Vagina (tissue), 2 donors: Measurements from ENCODE around the gene C1QTNF1. TPM values are rescaled to one million over a fixed set of nuclear protein-coding genes. Genes with fewer than 3 reads are reported as not detected.
A peak's percentile ranks its signal among the peaks of the same experiment; 100 is the strongest.

Source experiments
- DNase-seq, 2 donors: peaks; one replicate each; pipeline ENCODE4 v3.0.0-alpha.2; 2017; ENCODE audit errors: extremely low spot score in 2 of 2
- H3K27ac ChIP-seq: fragments of 200-600 bp; sonication (generic); one replicate; pipeline ENCODE4 v1.5.1; 2019
- H3K27me3 ChIP-seq: fragments of 200-600 bp; sonication (generic); one replicate; pipeline ENCODE4 v1.5.1; 2019
- H3K36me3 ChIP-seq, 2 donors: fragments of 200-600 bp; sonication (generic); one replicate each; pipeline ENCODE4 v1.5.1; 2017 to 2019
- H3K4me1 ChIP-seq: fragments of 200-600 bp; sonication (generic); one replicate; pipeline ENCODE4 v1.5.1; 2019
- H3K4me3 ChIP-seq, 2 donors: fragments of 200-600 bp; sonication (generic); 1 replicate in 1 of 2; 2 replicates in 1 of 2; pipeline ENCODE4 v1.5.1; 2016 to 2019
- H3K9me3 ChIP-seq: fragments of 200-600 bp; sonication (generic); one replicate; pipeline ENCODE4 v1.5.1; 2019
- CTCF ChIP-seq, 3 experiments: fragments of 450-650 bp in 2 of 3; fragments of 200-600 bp in 1 of 3; sonication (generic) in 1 of 3; IDR thresholded peaks; one replicate each; pipeline ENCODE4 v1.5.1; 2017 to 2019; ENCODE audit warnings: antibody characterized with exemption in 3 of 3, mild to moderate bottlenecking in 2 of 3, moderate library complexity in 2 of 3
- POLR2A ChIP-seq, 2 donors: fragments of 450-650 bp; IDR thresholded peaks; one replicate each; pipeline ENCODE4 v1.6.1; 2017; ENCODE audit warnings: antibody characterized with exemption in 2 of 2, mild to moderate bottlenecking in 2 of 2, moderate library complexity in 2 of 2
- POLR2AphosphoS5 ChIP-seq, 2 donors: sonication (generic); formaldehyde crosslinking; IDR thresholded peaks; one replicate each; pipeline ENCODE4 v1.9.0; 2017; ENCODE audit warnings: antibody characterized with exemption in 2 of 2, mild to moderate bottlenecking in 2 of 2, low read depth in 1 of 2; ENCODE audit not compliant: insufficient read depth in 1 of 2
- intact Hi-C: fragments of 100-400 bp; cut with DNase I; formaldehyde crosslinking; loops from one replicate; pipeline ENCODE4 v1.15.1; 2023
- total RNA-seq: library from RNA; depleted of rRNA; stranded (reverse); fragments of >200 nt; gene quantifications from one replicate; pipeline ENCODE4 v1.2.3, GENCODE V29; 2016

C1QTNF1 gene
- total RNA-seq, 1 donor from 2014 or later, result 30.7 TPM

GRCh38 chr17:79047291-79047920 is 23.4 kb downstream of the C1QTNF1 start:
- H3K9me3 ChIP-seq, result no peaks in the 10 kb centered on the region
- no peaks in the 10 kb centered on the region for H3K27me3 ChIP-seq
- no peaks in the 10 kb centered on the region for H3K36me3 ChIP-seq
- H3K4me1 ChIP-seq, result peaks cover 20% of the 10 kb centered on the region
- peak overlapping the region; percentile 68 for H3K27ac ChIP-seq
- no peak for DNase-seq
- H3K4me3 ChIP-seq, result no peak overlapping the region
- TF ChIP-seq CTCF (IDR thresholded peaks at IDR 0.05) (no peak), POLR2AphosphoS5 (IDR thresholded peaks at IDR 0.05; ENCODE audit: insufficient read depth in 1 of 2, low read depth in 1 of 2) (no peak), POLR2A (IDR thresholded peaks at IDR 0.05) (no peak)
- intact Hi-C loops, result loop anchor here (5.0 kb wide), 1 partner anchor 35 kb away; no protein-coding TSS in a partner anchor

GRCh38 chr17:79047923-79048825 is 24.2 kb downstream of the C1QTNF1 start:
- TF ChIP-seq POLR2A (IDR thresholded peaks at IDR 0.05), result no peak
- no peak for TF ChIP-seq CTCF (IDR thresholded peaks at IDR 0.05)
- no peak for TF ChIP-seq POLR2AphosphoS5 (IDR thresholded peaks at IDR 0.05; ENCODE audit: insufficient read depth in 1 of 2, low read depth in 1 of 2)
- intact Hi-C loops, result loop anchor here (5.0 kb wide), 1 partner anchor 34 kb away; no protein-coding TSS in a partner anchor
- no peaks in the 10 kb centered on the region for H3K9me3 ChIP-seq
- H3K27me3 ChIP-seq, result no peaks in the 10 kb centered on the region
- H3K4me1 ChIP-seq, result peaks cover 20% of the 10 kb centered on the region
- H3K36me3 ChIP-seq, result no peaks in the 10 kb centered on the region
- no peak overlapping the region for H3K4me3 ChIP-seq
- peak overlapping the region; percentile 68 for H3K27ac ChIP-seq
- DNase-seq, result no peak

GRCh38 chr17:79048826-79049755 is 25.1 kb downstream of the C1QTNF1 start:
- peak overlapping the region; percentile 48 for H3K27ac ChIP-seq
- H3K9me3 ChIP-seq, result no peaks in the 10 kb centered on the region
- intact Hi-C loops, result loop anchor here (5.0 kb wide), 1 partner anchor 33 kb away; no protein-coding TSS in a partner anchor
- no peaks in the 10 kb centered on the region for H3K27me3 ChIP-seq
- no peak overlapping the region for H3K4me3 ChIP-seq
- H3K4me1 ChIP-seq, result peaks cover 20% of the 10 kb centered on the region
- DNase-seq, result no peak
- TF ChIP-seq CTCF (IDR thresholded peaks at IDR 0.05), result no peak
- no peaks in the 10 kb centered on the region for H3K36me3 ChIP-seq

- H3K27me3 ChIP-seq, result no peaks in the 10 kb centered on the region
- intact Hi-C loops, result loop anchor here (5.0 kb wide), 1 partner anchor 32 kb away; no protein-coding TSS in a partner anchor
- no peaks in the 10 kb centered on the region for H3K9me3 ChIP-seq
- H3K36me3 ChIP-seq, result no peaks in the 10 kb centered on the region
- DNase-seq, result no peak
- no peak overlapping the region for H3K27ac ChIP-seq
- TF ChIP-seq POLR2AphosphoS5 (IDR thresholded peaks at IDR 0.05; ENCODE audit: insufficient read depth in 1 of 2, low read depth in 1 of 2) (no peak), CTCF (IDR thresholded peaks at IDR 0.05) (no peak), POLR2A (IDR thresholded peaks at IDR 0.05) (no peak)
- peaks cover 20% of the 10 kb centered on the region for H3K4me1 ChIP-seq
- no peak overlapping the region for H3K4me3 ChIP-seq
These were observed 25.9 kb downstream of the C1QTNF1 start for GRCh38 chr17:79049821-79050220.
